ENCODE measurements around the gene C8G.

C8G gene

DNA sequence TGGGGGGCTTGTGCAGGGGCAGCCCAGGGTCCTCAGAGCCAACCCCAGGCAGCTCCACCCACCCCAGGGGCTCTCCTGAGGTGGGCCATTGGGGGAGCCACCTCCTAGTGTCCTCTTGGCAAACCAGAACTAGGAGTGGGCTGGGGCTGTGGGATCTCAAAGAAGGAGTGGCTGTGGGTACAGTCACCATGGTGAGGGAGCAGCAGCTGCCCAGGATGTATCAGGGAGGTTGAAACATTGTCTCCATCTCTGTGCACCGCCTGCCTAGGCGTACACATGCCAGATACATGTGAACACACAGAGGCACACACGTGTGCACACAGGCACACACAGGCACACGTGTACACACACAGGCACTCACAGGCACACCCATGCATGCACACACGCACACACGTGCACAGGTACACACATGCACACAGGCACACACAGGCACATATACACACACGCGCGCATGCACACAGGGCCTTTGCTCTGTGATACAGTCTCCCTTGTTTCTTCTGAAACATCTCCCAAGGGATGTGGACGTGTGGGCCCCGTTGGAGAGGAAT is 17.7 kb downstream of the C8G start:
- TF ChIP-seq, protein P1, sequence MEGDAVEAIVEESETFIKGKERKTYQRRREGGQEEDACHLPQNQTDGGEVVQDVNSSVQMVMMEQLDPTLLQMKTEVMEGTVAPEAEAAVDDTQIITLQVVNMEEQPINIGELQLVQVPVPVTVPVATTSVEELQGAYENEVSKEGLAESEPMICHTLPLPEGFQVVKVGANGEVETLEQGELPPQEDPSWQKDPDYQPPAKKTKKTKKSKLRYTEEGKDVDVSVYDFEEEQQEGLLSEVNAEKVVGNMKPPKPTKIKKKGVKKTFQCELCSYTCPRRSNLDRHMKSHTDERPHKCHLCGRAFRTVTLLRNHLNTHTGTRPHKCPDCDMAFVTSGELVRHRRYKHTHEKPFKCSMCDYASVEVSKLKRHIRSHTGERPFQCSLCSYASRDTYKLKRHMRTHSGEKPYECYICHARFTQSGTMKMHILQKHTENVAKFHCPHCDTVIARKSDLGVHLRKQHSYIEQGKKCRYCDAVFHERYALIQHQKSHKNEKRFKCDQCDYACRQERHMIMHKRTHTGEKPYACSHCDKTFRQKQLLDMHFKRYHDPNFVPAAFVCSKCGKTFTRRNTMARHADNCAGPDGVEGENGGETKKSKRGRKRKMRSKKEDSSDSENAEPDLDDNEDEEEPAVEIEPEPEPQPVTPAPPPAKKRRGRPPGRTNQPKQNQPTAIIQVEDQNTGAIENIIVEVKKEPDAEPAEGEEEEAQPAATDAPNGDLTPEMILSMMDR (IDR thresholded peaks at IDR 0.05; ENCODE audit: low read length, missing control alignments), result no peak
- no peak overlapping the region for H3K4me3 ChIP-seq (replicated peaks; ENCODE audit: low read depth, low read length)
- no peak for DNase-seq (ENCODE audit: low read depth)

- H3K4me3 ChIP-seq (replicated peaks; ENCODE audit: low read depth, low read length), result no peak overlapping the region
- TF ChIP-seq, protein P1 (IDR thresholded peaks at IDR 0.05; ENCODE audit: low read length, missing control alignments), result no peak
- DNase-seq (ENCODE audit: low read depth), result no peak
Measured at GRCh38 chr9:136963341-136963740, 18.3 kb downstream of the C8G start.

- no peak overlapping the region for H3K4me3 ChIP-seq (replicated peaks; ENCODE audit: low read depth, low read length)
Measured at GRCh38 chr9:136963751-136964150, 18.7 kb downstream of the C8G start.

DNA sequence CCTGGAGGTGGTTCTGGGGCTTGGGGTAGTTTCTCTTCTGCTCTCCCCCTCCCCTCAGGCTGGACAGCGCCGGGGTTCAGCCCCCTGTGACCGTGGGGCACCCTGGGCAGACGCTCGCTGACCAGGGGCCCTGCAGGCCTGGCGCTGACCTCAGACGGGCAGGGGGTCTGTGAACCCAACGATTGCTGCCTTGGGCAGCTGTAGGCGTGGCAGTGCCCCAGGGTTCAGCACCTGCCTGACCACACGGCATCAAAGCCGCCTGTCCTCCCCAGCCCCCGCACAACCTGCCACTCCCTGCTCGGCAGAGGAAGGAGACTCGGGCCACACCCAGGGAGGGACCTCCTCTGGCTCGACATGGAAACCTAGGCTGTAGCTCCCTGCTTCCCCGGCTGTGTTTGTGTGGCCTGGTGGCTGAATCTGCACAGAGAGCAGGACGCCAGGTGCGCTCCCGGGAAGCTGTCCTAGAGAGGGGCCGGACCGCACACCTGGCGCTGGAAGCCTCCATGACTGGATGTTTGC is 19.2 kb downstream of the C8G start:
- H3K4me3 ChIP-seq (replicated peaks; ENCODE audit: low read depth, low read length), result no peak overlapping the region
- TF ChIP-seq, protein P1 (IDR thresholded peaks at IDR 0.05; ENCODE audit: low read length, missing control alignments), result no peak
- no peak for DNase-seq (ENCODE audit: low read depth)

More at GRCh38 chr9:136963751-136964150, 18.7 kb downstream of the C8G start:
- TF ChIP-seq, protein P1 (IDR thresholded peaks at IDR 0.05; ENCODE audit: low read length, missing control alignments), result no peak
- no peak for DNase-seq (ENCODE audit: low read depth)

- H3K4me3 ChIP-seq (replicated peaks; ENCODE audit: low read depth, low read length), result no peak overlapping the region
- DNase-seq (ENCODE audit: low read depth), result no peak
- TF ChIP-seq, protein P1 (IDR thresholded peaks at IDR 0.05; ENCODE audit: low read length, missing control alignments), result no peak
Measured at GRCh38 chr9:136964833-136965422, 19.9 kb downstream of the C8G start.

DNA sequence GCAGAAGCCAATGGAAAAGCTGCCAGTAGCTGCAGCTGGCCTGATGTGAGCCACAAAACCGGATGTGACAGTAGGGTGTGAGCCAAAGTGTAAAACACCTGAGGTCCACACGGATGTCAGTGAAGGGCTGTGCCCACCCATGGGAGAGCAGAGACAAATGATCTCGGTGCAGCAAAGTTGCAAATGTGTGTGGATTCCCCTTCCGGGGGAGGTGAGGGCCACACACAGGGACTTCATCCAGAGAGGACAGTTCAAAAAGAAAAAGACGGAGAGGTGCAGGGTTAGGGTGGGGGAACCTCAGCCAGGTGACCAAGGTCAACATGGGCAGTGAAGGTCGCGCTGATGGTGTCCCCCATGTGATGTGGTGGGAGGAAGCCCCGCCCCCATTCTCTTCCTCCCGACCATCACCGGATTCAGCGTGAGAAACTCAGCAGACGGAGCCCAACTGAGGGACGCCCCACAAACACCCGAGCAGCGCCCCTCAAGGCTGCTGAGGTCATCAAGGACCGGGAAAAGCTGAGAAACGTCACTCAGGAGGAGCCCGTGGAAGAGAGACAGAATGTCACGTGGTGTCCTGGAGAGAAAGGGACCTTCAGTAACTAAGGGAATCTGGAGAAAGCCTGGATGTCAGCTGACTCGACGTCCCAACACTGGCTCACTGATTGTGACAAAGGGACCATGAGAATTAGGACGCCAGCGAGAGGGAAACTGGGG is 20.9 kb downstream of the C8G start:
- DNase-seq (ENCODE audit: low read depth), result no peak
- TF ChIP-seq, protein P1 (IDR thresholded peaks at IDR 0.05; ENCODE audit: low read length, missing control alignments), result no peak
- no peak overlapping the region for H3K4me3 ChIP-seq (replicated peaks; ENCODE audit: low read depth, low read length)
